Measurements from ENCODE around the gene SLC13A5.
"Not testable (repeated sequence)": the region's sequence is repeated elsewhere in the genome, so short reads cannot be mapped to it uniquely, and the experiment has no call there.

Gene SLC13A5

DNA sequence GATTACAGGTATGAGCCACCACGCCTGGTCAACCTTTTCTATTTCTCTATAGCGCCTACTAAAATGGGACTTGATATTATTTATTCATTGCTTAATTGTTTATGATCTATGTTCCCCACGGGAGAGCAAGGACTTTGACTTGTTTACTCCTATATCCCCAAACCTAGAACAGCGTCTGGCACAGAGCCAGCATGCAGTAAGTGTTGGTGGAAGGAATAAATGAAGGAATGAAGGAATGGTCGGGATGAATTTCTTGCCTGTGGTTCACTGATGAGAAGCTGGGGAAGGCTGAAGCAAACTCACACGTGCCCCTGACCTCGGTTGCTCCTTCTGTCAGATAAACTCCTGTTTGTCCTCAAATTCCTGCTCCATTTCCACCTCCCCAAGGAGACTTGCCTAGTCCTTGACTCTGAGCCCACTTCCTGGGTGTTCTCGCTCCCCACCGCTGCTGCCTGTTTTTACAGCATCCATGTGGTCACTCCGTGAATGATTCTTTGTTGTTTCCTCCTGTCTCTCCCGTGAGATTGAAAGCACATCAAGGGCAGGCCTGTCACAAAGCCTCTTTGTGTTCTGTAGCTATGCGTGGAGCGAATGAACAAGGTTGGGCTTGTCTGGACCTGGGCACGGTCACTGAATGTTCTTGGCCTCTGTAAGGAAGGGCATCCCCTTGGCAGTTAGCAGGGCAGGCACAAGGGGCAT is 44.3 kb downstream of the SLC13A5 start:
- intact Hi-C loops (cut with DNase I): loop anchor here (10.0 kb wide), 1 partner anchor 166 kb away; the partner anchor contains the start of gene TEKT1
- DNase-seq: peak in 2 of 10 donors; percentile 39 to 56

DNA sequence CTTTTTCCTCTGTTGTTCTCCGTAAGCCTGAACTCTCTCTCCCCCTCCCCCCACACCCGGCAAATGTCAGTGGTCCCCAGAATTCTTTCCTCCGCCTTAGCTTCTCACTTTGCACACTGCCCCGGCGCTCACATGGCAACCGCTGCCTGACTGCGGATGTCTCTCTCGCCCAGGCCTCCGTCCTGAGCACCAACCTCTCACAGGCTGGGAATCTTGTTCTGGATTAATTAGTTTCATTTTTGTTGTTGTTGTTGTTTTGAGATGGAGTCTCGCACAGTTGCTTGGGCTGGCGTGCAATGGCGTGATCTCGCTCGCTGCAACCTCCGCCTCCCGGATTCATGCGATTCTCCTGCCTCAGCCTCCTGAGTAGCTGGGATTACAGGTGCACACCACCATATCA is 45.0 kb downstream of the SLC13A5 start:
- peak in 1 of 10 donors; percentile 66 for DNase-seq
- intact Hi-C loops (cut with DNase I): loop anchor here (10.0 kb wide), 1 partner anchor 167 kb away; the partner anchor contains the start of gene TEKT1

DNA sequence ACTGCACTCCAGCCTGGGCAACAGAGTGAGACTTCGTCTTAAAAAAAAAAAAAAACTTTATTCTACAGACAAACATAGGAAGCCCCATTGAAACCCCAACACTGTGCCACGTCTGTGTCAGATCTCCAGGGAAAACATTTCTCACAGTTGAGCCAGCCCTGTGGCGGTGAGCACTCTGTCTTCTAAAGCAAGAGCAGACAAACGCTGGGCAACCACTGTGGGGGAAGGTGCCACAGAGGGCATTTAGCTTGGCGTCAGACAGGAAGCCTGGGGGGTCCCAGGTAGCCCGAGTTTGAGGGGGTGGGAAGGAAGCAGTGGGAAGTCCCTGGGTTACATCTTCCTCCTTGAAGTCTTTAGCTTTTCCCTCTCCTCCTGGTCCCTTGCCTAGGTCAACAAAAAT is 45.7 kb downstream of the SLC13A5 start:
- intact Hi-C loops (cut with DNase I): loop anchor here (2.0 to 10.0 kb wide), 2 partner anchors 167 to 337 kb away; partner anchors contain the start of gene TEKT1

DNA sequence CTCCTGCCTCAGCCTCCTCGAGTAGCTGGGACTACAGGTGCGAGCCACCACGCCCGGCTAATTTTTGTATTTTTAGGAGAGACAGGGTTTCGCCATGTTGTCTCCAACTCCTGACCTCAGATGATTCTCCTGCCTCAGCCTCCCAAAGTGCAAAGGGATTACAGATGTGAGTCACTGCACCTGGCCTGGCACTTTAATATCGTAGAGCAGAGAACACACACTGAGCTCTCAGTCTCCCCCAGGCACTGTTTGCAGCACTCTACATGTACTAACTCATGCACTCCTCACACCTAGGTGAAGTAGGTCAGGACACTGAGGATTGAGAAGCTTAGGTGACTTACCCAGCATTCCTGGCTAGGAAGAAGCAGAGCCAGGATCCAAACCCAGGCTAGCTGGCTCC is 46.6 kb downstream of the SLC13A5 start:
- no peak for DNase-seq
- intact Hi-C loops (cut with DNase I): loop anchor here (2.0 to 10.0 kb wide), 2 partner anchors 168 to 338 kb away; partner anchors contain the start of gene TEKT1

More for the DNA sequence above, 45.7 kb downstream of the SLC13A5 start:
- DNase-seq: peak in 2 of 10 donors; percentile 23 to 64

DNA sequence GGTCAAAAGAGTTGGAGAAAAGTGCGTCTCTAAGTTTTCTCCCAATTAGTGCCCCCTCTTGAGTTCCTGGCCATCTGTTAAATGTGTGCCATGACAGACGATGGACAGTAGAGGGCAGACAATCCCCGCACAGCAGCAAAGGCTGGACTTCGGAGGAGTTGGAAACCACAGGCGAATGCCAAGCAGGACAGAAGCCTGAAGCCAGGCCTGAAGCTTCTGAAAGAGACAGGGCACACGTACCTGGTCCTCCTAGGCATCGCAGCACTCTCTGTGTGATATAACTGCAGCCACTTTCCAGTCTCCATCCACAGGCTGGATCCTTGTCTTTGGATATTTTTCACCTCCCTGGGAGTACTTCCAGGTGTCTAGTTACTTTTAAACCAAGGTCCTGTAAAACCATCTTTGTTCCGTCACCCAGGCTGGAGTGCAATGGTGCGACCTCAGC is 47.1 kb downstream of the SLC13A5 start:
- DNase-seq: peak; percentile 59 to 96 (median 77)
- intact Hi-C loops (cut with DNase I): loop anchor here (2.0 to 10.0 kb wide), 2 partner anchors 169 to 339 kb away; partner anchors contain the start of gene TEKT1

DNA sequence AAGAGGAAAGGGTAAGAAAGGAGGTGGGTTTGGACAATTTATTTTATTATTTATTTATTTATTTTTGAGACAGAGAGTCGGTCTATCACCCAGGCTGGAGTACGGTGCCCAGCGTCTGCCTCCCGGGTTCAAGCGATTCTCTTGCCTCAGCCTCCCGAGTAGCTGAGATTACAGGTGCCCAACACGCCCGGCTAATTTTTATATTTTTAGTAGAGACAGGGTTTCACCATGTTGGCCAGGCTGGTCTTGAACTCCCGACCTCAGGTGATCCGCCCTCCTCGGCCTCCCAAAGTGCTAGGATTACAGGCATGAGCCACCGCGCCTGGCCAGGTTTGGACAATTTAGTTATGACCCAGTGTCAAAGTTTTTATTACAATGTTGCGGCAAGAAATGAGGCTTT is 50.0 kb downstream of the SLC13A5 start:
- peak in 2 of 10 donors; percentile 30 to 53 for DNase-seq
- intact Hi-C loops (cut with DNase I): loop anchor here (10.0 kb wide), 1 partner anchor 172 kb away; the partner anchor contains the start of gene TEKT1

DNA sequence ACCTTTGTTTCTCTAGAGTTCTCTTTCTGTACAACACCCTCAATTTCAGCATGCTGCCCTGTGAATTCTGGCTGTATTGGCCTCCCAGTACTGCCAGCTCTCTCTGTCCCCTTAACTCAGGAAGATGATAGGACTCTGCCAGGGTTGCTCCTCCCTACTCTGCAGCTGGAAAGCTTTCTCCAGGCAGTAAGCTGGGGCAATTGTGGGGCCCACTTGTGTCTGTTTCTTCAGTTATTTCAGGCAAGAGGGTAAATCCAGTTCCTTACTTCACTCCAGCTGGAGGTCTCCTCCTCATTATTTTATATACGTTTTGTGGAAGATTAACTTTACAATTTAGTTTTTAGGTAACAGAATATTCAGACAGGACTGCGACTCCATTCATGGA is 51.7 kb downstream of the SLC13A5 start:
- intact Hi-C loops (cut with DNase I): loop anchor here (10.0 kb wide), 1 partner anchor 173 kb away; the partner anchor contains the start of gene TEKT1
- peak in 1 of 10 donors; percentile 26 for DNase-seq

DNA sequence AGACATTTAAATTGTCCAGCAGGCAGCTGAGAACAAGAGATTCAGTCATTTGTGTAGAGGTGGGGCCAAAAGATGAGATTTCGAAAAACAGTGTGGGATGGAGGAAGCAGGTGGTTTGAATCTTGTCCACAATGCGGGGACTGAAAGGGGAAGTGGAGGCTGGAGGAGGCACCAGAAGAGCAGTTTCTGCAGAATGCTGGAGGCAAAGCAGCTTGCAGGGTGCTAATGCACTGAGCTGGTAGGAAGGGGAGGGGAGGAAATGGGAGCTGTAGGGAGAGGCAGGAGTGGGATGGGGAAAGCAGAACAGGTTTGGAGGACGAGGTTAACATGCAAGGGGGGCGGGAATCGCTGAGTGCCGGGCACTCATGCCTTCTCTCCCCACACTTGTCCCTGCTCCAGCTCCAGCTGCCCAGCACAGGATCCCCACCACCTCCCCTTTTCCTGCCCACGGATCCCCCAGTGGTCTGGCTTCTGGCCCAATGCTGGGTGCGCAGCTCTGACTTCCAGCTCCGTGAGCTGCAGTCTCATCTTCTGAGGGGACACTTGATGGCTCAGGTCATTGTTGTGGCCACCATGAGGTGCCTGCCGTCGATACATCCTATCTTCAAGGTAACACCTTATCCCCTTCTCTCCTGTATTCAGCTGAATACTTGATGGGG is 52.2 kb downstream of the SLC13A5 start:
- intact Hi-C loops (cut with DNase I): loop anchor here (10.0 kb wide), 1 partner anchor 174 kb away; the partner anchor contains the start of gene TEKT1
- peak in 2 of 10 donors; percentile 81 to 83 for DNase-seq

DNA sequence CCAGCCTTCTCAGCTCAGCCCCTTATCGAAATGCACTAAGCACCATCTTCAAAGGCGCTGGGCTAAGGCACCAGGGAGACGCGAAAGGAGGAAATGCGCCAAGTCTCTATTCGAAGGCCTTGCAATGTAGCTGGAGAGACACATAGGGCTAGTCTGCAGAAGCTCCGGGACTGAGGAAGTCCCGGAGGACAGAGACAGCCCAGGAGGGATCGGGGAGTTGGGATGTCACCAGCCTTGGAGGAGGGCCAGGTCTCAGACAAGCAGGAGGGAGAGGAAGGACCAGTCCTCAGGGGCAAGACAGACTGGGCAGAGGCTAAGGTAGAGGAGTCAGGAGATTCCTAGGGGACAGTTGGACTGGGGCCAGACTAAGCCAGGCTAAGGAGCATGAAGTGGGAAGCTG is 53.1 kb downstream of the SLC13A5 start:
- DNase-seq: peak in 1 of 10 donors; percentile 16
- intact Hi-C loops (cut with DNase I): loop anchor here (10.0 kb wide), 1 partner anchor 175 kb away; the partner anchor contains the start of gene TEKT1

DNA sequence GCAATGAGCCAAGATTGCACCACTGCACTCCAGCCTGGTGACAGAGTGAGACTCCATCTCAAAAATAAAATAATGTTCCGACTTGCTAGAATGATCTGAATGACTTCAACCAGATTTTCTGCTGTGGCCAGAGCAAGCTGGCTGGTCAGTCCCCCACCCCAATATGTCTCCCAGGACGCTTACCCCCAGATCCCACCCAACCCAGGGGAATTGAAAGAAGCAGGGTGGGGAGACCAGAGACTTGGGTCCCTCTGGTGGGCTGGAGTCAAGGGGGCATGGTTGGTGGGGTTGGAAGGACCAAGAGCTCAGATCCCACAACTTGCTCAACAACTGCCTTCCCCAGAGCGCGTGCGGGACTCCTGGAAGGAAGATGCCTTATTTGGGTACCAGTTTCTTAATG is 54.8 kb downstream of the SLC13A5 start:
- DNase-seq: peak in 1 of 10 donors; percentile 42
- intact Hi-C loops (cut with DNase I): not testable (repeated sequence)

DNA sequence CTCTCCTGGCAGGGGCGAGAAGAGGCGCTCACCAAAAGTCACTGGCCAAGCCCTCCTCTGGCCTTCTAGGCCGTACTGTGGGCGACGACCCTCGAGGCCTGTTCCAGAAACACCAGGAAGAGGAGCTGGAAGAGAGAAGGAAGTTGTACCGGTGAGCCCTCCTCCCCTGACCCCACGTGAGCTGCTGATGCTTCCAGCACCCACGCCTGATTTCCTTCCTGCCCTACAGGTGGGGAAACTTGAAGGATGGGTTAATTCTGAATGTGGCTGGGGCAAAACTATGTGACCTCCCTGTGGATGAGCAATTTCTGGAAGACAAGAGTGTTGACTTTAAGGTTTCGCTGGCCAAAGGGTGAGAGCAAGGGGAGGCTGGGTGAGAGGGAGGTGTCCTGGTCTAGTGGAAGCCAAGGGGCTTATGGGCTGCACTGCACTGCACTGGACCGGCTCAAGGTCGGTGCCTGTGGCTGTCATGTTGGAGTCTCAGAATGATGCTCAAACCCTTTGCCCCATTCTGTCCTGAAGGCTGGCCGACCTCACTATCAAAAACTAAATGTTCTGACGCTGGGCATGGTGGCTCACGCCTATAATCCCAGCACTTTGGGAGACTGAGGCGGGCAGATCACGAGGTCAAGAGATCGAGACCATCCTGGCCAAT is 55.4 kb downstream of the SLC13A5 start:
- DNase-seq: peak in 1 of 10 donors; percentile 57
- intact Hi-C loops (cut with DNase I): no loop called here

DNA sequence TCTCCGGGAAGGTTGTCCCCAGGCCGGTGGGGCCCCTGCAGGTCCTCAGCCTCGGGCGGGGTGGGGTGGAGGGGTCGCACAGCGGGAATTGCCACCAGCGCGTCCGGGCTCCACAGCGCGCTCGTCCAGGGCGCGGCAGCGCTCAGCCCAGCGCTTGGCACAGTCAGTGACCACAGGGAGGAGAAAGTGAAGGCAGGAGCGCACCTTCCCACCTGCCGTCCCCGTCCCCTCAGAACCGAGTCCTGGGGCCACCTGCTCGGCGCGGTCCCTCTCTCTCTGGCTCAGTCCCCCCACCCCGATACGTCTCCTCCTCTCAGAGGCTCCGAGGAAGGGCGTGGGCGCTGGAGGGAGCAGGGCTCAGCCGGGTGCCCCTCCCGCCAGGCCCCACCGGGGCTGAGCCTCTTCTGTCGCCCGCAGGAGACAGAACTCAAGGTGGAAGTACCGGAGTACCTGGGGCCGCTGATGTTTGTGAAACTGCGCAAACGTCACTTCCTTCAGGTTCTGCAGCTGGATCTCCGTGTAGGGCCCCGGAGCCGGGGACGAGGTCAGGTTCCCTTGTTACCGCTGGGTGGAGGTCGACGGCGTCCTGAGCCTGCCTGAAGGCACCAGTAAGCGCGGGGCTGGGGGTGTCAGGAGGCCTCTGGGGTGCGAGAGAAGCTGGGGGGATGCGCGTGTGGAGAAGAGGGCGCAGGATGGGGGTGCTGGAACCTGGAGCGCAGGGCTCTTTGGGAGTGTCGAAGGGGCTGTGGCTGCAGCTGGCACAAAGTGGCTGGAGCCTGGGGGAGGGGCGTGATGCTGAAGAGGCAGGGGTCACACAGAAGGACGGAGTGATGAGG is 56.2 kb downstream of the SLC13A5 start:
- intact Hi-C loops (cut with DNase I): not testable (repeated sequence)
- peak in 2 of 10 donors; percentile 62 to 85 for DNase-seq

DNA sequence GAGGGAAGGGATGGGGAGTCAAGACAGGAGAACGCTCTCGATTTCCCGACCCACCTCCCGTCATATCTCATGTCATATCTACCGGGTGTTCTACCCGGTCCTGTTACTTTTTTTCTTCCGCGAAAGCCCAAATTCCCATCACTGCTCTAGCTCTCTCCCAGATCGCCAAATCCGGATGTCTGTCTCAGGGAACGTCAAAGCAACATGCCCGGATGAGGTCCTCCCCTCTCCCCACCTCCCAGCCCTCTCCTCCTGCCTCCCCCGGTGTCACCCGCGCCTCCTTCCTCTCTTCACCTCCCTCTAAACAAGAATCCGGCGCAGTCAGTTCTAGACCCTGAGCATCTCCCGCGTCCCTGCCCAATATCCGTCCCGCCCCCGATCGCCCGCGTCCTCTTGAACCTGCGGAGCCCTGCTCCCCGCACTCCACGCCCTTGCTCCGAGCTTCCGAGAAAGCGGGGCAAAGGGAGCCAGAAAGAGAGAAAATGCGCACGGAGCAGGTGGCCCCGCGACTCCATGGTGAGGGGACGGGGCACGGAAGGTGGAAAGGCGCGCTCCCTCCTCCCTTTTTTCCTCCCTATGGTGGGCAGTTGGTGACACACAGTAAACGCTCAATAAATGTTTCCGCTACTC is 57.3 kb downstream of the SLC13A5 start:
- intact Hi-C loops (cut with DNase I): not testable (repeated sequence)

DNA sequence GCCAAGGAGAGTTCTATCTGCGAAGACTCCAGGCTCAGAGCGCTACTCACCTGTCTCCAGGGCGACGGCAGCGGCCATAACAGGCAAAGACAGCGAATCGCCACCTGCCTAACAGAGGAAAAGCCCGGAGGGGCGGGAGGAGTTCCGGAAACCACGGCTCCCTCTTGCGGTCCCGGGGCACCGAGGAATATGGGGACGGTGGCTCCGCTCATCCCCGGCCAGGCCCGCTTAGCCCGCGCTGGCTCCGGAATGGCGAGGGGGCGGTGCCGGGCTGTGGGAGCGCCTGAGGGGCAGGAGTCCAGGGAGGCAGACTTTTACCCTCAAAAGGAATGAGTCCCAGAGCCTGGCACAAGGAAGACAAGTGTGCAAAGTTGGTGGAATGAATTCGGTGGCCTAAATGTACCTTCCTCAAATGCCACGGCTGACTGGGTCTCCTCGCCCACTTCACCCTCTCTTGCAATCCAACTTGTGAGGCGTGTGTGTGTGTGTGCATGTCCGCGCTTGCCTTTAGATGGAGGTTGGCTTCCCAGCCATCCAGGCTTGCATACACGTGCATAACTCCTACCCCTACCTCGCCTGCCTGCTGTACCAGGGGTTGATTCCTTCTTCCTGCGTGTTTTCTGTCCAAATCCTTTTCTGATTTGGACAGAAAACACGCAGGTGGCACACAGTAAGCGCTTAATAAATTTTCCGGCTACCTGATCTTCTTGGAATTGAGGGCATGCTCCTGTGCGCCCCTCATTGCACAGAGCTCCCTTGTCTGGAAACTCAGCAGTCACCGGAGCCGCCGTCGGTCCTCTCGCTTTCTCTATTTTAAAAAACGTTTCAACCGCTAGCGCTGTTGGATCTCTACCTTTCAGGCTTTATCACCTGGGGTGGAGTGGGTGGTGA is 58.1 kb downstream of the SLC13A5 start:
- DNase-seq: peak in 2 of 10 donors; percentile 76 to 81
- intact Hi-C loops (cut with DNase I): loop anchor here (5.0 kb wide), 1 partner anchor 1218 kb away; the partner anchor contains the start of gene C1QBP

More for the DNA sequence above, 57.3 kb downstream of the SLC13A5 start:
- peak in 1 of 10 donors; percentile 69 for DNase-seq

DNA sequence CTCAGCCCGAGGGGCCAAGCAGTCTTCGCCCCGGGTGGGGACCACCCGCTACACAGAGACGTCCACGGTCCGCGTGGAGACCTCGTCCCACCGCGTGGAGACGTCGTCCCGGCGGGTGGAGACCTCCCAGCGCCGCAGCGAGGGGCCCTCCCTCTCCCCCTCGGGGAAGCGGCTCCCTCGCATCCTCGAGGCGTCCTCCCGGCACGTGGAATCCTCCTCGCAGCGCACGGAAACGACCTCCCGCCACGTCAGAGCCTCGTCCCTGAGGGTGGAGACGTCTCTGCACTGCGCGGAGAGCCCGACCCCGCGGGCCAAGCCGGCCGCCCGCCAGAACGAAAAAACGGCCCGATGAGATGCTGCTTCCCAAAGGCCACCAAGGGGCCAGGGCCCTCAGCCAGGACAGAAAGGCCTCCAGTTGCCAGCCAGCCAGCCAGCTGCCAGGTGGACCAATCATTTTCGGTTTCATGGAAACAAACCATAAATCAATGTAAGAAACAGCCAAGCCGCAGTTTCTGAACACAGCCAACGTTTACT is 61.2 kb downstream of the SLC13A5 start:
- intact Hi-C loops (cut with DNase I): loop anchor here (1.0 to 5.0 kb wide), 2 partner anchors 11 to 1215 kb away; partner anchors contain the start of genes C1QBP and TXNDC17
- no peak for DNase-seq

DNA sequence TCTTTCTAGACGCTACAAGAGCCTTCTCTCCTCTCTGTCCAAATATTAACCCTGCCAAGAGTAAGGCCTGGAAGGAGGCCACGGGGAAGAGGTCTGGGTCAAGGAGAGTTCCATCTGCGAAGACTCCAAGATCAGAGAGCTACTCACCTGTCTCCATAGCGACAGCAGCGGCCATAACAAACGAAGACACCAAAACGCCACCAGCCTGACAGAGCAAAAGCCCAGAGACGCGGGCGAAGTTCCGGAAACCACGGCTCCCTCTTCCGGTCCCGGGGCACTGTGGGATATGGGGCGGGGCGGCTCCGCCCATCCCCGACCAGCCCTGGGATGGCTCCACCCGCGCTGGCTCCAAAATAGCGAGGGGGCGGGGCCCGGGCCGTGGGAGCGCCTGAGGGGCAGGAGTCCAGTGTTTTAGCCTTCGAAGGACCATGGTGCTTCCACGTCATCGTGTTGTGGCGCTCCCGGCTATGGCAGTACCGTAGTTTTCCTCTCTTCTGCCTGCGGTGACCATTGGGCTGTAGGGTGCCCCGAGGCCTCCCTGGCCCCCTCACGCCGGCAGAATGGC is 61.7 kb downstream of the SLC13A5 start, which contains the start of the genes C17orf100 and MED31:
TSS of gene C17orf100 (plus strand) at position 409 of the 565 bp plus-strand sequence. CDS start at position 561, 152 bp downstream.
TSS of gene MED31 (minus strand) at position 252 of the 565 bp plus-strand sequence. CDS start at position 175, 77 bp downstream.
- intact Hi-C loops (cut with DNase I): loop anchor here (1.0 to 5.0 kb wide), 2 partner anchors 10 to 1214 kb away; partner anchors contain the start of genes C1QBP and TXNDC17
- DNase-seq: peak; percentile 89 to 99 (median 95)

DNA sequence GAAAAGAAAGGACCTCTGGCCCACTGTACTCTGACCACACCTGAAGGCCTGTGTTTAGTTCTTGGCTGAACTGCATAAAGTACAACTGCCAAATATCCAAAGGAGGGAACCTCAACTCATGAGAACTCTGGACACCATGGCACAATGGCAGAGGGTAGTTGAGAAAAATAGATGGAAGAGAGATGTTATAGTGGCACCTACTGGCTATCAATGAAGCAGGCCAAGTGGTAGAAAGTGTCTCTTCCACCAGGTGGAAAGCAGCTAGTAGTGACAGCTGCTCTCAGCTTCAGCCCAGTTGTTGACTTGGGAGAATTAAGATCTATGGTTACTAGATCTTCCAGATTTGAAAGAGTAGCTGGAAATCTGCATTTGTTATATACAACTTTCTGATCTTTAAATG is 65.0 kb downstream of the SLC13A5 start:
- intact Hi-C loops (cut with DNase I): loop anchor here (10.0 kb wide), 1 partner anchor 173 kb away; no protein-coding TSS in a partner anchor
- no peak for DNase-seq

Measured in posterior cingulate gyrus (tissue), 11 donors.